Colonic mucosa (tissue), 4 donors: ENCODE results near the gene MAST3. TPM values are rescaled to one million over a fixed set of nuclear protein-coding genes. Genes with fewer than 3 reads are reported as not detected.
A peak's percentile ranks its signal among the peaks of the same experiment; 100 is the strongest.
"Not testable (repeated sequence)": the region's sequence is repeated elsewhere in the genome, so short reads cannot be mapped to it uniquely, and the experiment has no call there.

Experiments used
- DNase-seq: peaks from one replicate; pipeline ENCODE4 v3.0.0-alpha.2; 2020
- H3K27ac ChIP-seq: fragments of 200-600 bp; one replicate; pipeline ENCODE4 v1.8.0; 2021
- H3K27me3 ChIP-seq: fragments of 200-600 bp; one replicate; pipeline ENCODE4 v1.8.0; 2021
- H3K36me3 ChIP-seq: fragments of 200-600 bp; one replicate; pipeline ENCODE4 v1.8.0; 2021
- H3K4me1 ChIP-seq: fragments of 200-600 bp; one replicate; pipeline ENCODE4 v1.8.0; 2021; ENCODE audit warnings: mild to moderate bottlenecking
- H3K4me3 ChIP-seq: fragments of 200-600 bp; one replicate; pipeline ENCODE4 v1.8.0; 2021
- H3K9ac ChIP-seq, 2 donors: one replicate each; pipeline ENCODE4 v1.7.0; 2013; ENCODE audit warnings: control low read depth in 2 of 2, low read depth in 2 of 2, low read length in 2 of 2
- H3K9me3 ChIP-seq: fragments of 200-600 bp; one replicate; pipeline ENCODE4 v1.8.0; 2021
- CTCF ChIP-seq: fragments of 200-600 bp; IDR thresholded peaks from one replicate; pipeline ENCODE4 v1.8.0; 2022; ENCODE audit warnings: antibody characterized with exemption, mild to moderate bottlenecking
- intact Hi-C: fragments of 100-400 bp; cut with DNase I; formaldehyde crosslinking; loops from one replicate; pipeline ENCODE4 v1.14.1; 2022
- total RNA-seq, 2 donors: library from RNA; stranded (reverse); fragmentation: NEBNext Ultra II Directional in 1 of 2; extraction: Animal tissue kit (Norgen Biotek cat#: 25700) in 1 of 2; gene quantifications; one replicate each; pipeline ENCODE4 v1.2.1, GENCODE V29; 2021
- donor health status: healthy.
- donor health status: DM: no; HTN: no; CAD: no.
- donor health status: DM: no; HTN: no; CAD: no.

Gene MAST3
- total RNA-seq, 2 donors from 2014 or later = 24.3 to 30.9 TPM

- no peak overlapping the region for H3K4me3 ChIP-seq
- intact Hi-C loops = no loop called here
- no peak overlapping the region for H3K27ac ChIP-seq
- H3K4me1 ChIP-seq = peaks cover 5% of the 10 kb centered on the region
- peaks cover 4% of the 10 kb centered on the region for H3K27me3 ChIP-seq
- no peaks in the 10 kb centered on the region for H3K36me3 ChIP-seq
- no peaks in the 10 kb centered on the region for H3K9me3 ChIP-seq
- no peak overlapping the region for H3K9ac ChIP-seq
- TF ChIP-seq CTCF = no peak
- no peak for DNase-seq
Observed at GRCh38 chr19:18100710-18101109, 3.1 kb downstream of the MAST3 start.

- intact Hi-C loops = no loop called here
- Histone ChIP-seq H3K4me3 (no peak overlapping the region), H3K36me3 (no peaks in the 10 kb centered on the region), H3K27ac (no peak overlapping the region), H3K9me3 (no peaks in the 10 kb centered on the region), H3K9ac (no peak overlapping the region), H3K4me1 (peaks cover 5% of the 10 kb centered on the region), H3K27me3 (peaks cover 4% of the 10 kb centered on the region)
- DNase-seq = no peak
- TF ChIP-seq CTCF = no peak
Observed at GRCh38 chr19:18101268-18101667, 3.7 kb downstream of the MAST3 start.

GRCh38 chr19:18102916-18103542 is 5.5 kb downstream of the MAST3 start:
- intact Hi-C loops = no loop called here
- Histone ChIP-seq H3K9me3 (no peaks in the 10 kb centered on the region), H3K4me1 (peaks cover 3% of the 10 kb centered on the region), H3K9ac (no peak overlapping the region), H3K27ac (no peak overlapping the region), H3K27me3 (peaks cover 4% of the 10 kb centered on the region), H3K4me3 (no peak overlapping the region), H3K36me3 (no peaks in the 10 kb centered on the region)
- TF ChIP-seq CTCF = no peak
- no peak for DNase-seq

- peak overlapping the region; percentile 12 to 63 for H3K9ac ChIP-seq
- no peaks in the 10 kb centered on the region for H3K36me3 ChIP-seq
- H3K27ac ChIP-seq = no peak overlapping the region
- H3K9me3 ChIP-seq = no peaks in the 10 kb centered on the region
- no peak for TF ChIP-seq CTCF
- intact Hi-C loops = no loop called here
- peak overlapping the region; percentile 28 for H3K4me3 ChIP-seq
- DNase-seq = no peak
- H3K27me3 ChIP-seq = no peaks in the 10 kb centered on the region
- H3K4me1 ChIP-seq = no peaks in the 10 kb centered on the region
Observed at GRCh38 chr19:18104793-18105131, 7.2 kb downstream of the MAST3 start.

GRCh38 chr19:18105259-18105658 is 7.7 kb downstream of the MAST3 start:
- H3K9ac ChIP-seq, intact Hi-C loops, H3K4me1 ChIP-seq, DNase-seq, H3K36me3 ChIP-seq, H3K27ac ChIP-seq, H3K9me3 ChIP-seq, H3K27me3 ChIP-seq, H3K4me3 ChIP-seq: not testable (repeated sequence)

- H3K27ac ChIP-seq = no peak overlapping the region
- no peak for TF ChIP-seq CTCF
- intact Hi-C loops = no loop called here
Observed at GRCh38 chr19:18107235-18107634, 9.7 kb downstream of the MAST3 start.

More at GRCh38 chr19:18107235-18107634, 9.7 kb downstream of the MAST3 start:
- Histone ChIP-seq H3K4me3 (no peak overlapping the region), H3K4me1 (peaks cover 5% of the 10 kb centered on the region), H3K9ac (no peak overlapping the region), H3K36me3 (no peaks in the 10 kb centered on the region), H3K27me3 (no peaks in the 10 kb centered on the region), H3K9me3 (no peaks in the 10 kb centered on the region)
- no peak for DNase-seq
